GM18502 (cell line): ENCODE data around the gene DUSP18.
"Not testable (repeated sequence)": the region's sequence is repeated elsewhere in the genome, so short reads cannot be mapped to it uniquely, and the experiment has no call there.

Source experiments
- ATAC-seq: cut with Tn5 transposase; IDR thresholded peaks from one replicate; pipeline ENCODE4 v1.9.1; 2021; ENCODE audit warnings: mild to moderate bottlenecking; ENCODE audit not compliant: unreplicated experiment, poor library complexity

DUSP18 gene

DNA sequence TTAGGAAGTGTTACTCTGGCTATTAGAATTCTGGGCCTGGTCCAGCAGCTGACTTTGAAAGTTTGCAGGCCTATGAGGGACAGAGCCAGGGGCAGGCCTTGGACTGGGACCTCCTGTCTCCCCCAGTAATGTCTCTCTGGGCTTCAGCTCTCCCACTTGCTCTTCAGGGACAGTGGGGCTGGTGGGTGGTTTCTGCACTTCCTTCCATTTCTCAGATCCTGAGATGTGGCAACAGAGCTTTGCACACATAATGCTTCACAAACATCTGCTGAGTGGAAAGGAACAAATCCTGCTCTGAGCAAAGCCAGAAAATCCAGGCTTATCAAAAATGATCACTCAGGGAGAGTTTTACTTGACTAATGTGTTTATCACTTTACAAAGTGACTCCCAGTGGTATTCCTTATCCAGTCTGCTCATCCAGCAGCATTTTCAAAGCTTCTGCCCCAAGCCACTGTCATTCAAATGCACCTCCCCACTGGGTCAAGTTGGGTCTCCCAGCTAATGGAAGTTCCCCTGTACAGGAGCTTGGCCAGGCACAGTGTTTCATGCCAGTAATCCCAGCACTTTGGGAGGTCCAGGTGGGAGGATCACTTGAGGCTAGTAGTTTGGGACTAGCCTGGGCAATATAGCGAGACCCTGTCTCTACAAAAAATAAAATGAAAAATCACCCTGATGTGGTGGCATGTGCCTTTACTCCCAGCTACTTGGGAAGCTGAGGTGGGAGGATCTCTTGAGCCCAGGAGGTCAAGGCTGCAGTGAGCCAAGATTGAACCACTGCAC, 13.5 kb upstream of the DUSP18 start:
- no peak for ATAC-seq

DNA sequence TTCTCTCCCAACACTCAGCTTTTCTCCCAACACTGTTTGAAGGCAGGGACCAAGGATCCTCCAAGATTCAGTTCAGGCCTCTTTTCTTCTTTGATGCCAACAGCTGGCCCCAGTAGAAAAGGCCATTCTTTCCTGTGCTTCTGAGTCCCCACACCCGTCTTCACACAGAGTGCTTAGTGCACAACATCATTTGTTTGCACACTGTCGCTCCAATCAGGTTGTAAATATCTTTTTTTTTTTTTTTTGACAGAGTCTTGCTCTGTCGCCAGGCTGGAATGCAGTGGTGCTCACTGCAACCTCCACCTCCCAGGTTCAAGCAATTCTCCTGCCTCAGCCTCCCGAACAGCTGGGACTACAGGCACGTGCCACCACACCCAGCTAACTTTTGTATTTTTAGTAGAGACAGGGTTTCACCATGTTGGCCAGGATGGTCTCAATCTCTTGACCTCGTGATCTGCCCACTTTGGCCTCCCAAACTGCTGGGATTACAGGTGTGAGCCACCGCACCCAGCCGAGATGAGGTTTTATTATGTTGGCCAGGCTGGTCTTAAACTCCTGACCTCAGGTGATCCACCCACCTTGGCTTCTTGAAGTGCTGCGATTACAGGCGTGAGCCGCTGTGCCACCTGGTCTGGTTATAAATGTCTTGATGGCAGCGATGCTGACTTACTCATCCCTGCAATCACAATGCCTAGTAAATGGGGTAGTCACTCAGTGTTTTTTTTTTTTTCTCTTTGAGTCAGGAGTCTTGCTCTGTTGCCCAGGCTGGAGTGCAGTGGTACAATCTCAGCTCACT, 12.4 kb upstream of the DUSP18 start:
- not testable (repeated sequence) for ATAC-seq

DNA sequence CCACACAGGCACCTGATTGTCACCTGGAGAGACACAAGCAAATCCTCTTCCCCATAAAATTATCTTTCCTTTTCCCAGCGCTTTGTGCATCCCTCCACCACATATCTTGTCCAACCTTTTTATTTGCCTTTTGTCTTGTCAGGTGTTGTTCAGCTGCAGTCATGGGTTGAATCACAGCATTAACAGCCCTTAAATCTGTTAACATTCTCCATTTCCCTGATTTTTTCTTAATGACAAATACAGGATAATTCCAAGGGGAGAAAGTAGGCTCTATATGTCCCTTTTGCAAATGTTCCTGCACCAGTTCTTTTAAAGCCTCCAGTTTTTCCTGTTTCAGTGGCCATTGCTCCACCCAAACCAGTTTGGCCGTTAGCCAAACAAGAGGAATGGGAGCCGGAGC, 8.9 kb upstream of the DUSP18 start:
- not testable (repeated sequence) for ATAC-seq

DNA sequence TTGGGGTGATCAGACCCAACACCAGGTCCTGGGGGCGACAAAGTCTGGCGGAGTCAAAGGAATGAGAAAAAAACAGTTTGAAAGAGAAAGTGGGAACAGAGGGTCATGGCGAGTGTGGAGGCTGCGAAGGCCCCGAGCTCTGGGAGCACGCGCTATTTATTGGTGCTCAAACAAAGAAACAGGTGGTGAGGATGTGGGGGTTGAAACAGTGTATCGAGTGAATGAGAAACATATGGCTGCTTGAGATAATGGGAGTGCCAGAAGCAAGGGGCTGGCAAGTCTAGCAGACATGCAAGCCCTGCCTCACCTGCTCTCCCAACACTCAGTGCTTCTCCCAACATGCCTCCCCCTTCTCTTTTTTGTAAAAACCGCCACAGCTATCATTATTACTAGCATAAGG, 7.8 kb upstream of the DUSP18 start:
- no peak for ATAC-seq

DNA sequence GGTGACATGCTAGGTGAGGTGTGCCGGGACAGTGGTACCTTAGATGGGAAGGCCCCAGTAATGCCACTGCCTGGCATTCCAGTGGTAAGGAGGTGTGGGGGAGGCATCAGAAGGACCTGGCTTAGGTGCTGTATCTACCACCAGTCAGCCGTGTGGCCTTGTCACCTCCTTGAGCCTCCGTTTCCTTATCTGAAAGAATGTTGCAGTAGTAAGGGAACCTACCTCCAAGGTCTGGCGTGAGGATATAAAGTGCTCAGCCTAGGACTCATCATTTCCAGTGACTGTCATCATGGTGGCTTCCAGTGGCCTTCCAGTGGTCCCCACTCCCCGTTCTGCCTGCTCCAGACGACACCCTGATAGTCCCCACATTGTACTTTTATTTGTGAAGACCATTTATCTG, 6.8 kb upstream of the DUSP18 start:
- ATAC-seq, result no peak

DNA sequence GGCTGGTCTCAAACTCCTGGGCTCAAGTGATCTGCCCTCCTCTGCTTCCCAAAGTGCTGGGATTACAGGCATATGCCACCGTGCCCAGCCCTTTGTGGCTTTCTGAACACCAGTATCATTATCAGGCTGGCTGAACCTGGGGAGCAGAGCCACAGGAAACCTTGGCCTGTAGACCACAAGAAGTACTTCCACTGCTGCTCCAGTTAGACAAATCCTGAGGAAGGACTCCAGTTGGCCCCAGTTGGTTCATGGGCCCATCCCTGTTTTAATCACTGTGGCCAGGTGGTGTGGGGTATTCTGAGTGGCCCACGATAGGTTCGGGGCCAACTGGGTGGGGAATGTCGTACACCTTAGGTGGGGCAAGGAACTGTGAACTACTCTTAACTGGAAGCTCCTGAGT, 5.5 kb upstream of the DUSP18 start:
- no peak for ATAC-seq

DNA sequence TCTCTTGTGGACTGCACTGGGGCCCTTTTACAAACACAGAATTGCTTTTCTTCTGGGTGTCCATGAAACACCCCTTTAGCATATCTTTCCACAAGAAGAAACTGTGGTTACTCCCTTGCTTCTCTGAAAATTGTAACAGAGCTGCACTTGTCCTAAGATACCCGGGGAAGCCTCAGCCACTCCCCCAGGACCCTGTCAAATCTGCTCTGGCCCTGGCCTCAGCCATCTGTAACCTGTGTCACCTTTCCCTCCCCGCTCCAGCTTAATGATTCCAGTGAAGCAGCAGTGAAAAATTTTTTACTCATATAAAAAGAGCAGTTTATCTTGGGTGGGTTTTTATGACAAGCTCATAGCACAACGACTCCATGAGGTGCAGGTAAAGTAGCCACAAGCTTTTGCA, 3.4 kb upstream of the DUSP18 start:
- no peak for ATAC-seq

DNA sequence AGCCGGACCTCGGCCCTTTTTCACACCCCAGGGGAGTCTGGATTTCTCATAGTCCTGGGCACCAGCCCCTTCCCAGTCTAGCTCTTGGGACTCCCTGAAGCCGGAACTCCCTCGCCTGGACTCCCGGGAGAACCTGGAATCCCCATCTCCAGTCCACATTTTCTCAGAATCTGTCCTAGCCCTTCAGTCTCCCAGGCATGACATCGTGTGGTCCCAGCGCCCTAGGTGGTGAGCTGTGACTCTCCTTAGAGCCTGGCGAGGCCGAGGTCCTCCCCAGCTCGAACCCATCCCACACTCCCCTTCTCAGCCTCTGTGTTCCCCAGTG, 673 bp upstream of the DUSP18 start:
- no peak for ATAC-seq

DNA sequence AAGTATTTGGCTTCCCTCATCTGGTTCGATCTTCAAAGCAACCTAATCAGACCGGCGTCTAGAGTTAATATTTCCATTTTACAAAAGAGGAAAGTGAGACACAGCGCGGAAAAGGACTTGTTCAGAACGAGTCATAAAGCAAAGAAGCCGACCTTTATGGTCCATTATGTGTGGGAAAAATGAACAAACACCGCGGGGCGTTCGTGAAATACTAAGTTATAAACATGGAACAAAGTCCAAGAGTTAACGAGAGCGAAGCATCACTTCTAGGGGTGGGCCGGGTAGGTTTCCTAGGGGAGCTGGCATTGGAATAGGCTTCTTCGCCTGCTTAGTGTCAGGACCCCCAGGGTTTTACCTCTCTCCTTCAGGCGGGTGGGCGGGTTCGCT, 575 bp downstream of the DUSP18 start:
- no peak for ATAC-seq

DNA sequence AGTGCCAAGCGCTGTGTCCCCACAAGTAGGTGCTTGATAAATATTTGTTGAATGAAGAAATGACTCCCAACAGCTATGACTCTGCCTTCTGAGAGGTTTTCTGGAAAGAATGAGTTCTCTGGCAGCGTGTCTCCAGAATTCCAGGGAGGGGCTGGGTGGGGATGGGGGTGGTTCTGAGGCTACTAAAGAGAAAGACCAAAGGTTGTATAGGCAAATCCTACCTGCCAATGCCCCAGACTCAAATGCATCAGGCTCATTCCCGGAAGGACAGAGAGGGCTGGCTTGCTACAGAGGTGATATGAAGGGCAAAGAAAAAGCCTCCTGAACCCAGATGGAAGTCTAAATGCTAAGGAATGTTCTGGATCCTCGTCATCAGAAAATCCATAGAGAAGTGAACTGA, 1.9 kb downstream of the DUSP18 start:
- no peak for ATAC-seq

DNA sequence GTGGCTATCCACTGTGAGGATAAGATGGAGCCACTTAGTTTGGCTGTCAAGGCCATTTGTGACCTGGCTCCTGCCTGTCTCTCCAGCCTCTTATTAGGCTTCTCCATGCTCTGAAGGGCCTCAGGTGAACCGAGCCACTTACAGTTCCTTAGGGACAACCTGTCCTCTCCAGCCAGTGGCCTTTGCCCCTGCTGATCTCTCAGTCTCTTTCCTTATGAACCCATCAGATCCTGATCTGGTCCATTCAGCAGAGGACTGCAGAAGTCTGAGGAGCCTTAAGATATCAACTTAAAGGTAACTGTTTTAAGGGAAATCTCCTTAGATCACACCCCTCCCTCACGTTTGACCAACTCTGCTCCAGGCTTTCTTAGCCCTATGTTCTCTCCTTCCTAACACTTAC, 2.4 kb downstream of the DUSP18 start:
- no peak for ATAC-seq

DNA sequence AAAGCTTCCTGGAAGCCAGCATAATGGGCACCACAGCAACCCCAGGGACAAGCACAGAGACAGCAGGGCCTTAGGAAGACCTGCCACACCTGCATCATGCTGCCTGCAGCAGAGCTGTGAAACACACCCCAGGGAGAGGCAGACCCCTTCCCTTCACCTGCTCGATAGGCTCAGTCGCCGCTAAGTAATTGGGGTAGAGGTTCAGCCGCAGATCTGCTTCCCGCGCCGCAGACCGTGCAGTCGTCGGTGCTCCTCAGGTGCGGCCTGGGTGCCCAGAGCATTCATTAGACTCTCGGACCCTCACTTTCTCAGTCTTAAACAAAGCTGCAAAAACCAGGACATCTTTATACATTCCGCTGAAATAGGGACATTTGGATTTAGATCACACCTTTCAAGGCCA, 2.9 kb downstream of the DUSP18 start:
- ATAC-seq, result no peak

DNA sequence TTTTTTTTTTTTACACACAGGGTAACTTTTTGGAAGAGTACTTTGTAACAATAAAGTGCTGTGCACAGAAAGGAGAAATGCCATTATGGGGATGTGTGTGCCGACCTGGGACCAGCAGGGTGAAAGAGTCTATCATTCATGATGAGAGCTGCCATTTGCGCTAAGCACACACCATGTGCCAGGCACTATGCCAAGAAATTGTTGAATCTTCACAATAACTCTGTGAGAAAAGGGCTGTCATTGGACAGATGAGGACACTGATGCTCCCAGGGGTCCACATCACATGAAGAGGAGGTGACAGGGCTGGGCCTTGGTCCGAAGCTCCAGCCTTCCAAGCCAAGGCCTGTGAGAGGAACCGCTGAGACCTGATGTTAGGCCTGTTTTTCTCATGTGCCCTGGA, 5.6 kb downstream of the DUSP18 start:
- ATAC-seq, result no peak

DNA sequence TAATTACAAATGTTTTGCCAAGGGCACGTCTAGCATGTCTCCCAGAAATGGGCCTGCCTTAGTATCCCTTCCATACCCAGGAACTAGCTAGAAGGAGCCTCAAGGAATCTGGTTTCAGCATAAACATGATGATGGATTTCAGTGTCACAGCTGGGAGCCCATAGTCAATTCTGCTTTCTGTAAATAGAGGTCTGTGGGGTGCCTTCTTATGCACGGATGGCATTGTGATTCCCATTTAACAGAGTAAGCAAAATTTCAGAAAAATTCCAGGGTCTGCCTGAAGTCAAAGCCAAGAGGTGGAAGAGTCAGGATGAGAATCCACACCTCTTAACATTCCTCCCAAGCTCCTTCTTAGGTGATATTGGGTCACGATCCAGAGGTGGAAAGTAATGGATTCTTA, 12.1 kb downstream of the DUSP18 start:
- ATAC-seq, result no peak

DNA sequence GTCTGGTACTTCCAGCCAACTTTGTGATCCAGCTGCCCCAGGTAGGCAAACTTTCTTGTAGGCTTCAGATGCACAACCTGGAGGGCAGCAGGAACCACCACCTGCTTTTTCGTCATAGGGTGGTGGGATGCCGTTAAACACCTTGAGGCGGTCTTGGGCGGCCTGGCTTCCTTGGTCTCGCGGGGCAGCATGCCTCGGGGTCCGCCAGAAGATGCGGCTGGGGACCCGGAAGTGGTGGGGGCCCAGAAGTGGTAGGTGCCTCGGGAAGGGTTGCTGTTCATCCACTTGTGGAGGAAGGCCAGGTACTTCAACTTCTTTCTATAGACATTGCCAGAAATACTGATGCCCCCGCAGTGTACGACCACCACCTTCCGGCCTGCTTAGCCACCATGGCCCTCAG, 13.3 kb downstream of the DUSP18 start:
- ATAC-seq, result no peak

DNA sequence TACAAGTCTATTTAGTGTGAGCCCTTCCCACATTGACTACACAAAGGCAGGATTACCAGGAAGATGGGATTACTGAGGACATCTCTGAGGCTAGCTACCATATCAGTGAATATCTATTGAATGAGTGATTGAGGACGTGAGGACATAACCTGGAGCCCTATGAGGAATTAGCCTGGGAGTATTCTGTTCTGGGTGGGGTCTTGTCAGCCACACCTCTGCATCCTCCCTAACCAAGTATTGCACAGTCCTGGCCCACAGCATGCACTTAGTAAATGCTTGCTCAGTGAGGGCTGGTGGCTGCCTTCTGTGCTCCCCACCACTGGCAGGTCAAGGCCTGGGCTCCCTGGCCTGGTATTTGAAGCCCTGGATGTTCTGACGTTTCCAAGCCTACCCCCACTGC, 14.8 kb downstream of the DUSP18 start:
- no peak for ATAC-seq

DNA sequence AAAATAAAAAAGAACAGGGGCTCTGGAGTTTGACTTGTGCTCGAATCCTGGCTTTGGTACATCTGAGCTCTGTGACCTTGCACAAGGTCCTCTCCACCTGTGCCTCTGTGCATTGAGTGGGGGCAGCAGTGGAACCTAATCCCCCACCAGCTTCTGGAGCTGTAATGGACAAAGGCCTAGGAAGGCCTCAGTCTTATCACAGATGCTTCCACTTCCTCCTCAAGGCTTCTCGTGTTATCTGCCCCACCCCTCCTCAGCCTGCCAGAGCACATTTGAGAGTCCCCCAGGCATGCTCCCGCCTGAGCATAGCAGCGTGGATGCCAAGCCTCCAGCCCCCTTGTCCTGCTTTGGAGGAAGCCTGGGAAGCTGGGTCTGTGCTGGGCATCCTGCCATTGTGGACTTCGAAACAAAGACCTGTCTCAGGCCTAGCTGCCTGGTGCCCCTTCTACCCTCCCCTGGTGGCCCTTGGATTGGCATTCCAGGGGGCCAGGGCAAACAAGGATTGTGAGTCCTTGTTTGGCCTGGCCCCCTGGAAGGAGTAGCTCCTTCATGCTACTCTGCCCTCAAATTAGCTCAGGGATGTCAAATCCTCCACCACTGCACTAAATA, 17.1 kb downstream of the DUSP18 start:
- ATAC-seq, result no peak

DNA sequence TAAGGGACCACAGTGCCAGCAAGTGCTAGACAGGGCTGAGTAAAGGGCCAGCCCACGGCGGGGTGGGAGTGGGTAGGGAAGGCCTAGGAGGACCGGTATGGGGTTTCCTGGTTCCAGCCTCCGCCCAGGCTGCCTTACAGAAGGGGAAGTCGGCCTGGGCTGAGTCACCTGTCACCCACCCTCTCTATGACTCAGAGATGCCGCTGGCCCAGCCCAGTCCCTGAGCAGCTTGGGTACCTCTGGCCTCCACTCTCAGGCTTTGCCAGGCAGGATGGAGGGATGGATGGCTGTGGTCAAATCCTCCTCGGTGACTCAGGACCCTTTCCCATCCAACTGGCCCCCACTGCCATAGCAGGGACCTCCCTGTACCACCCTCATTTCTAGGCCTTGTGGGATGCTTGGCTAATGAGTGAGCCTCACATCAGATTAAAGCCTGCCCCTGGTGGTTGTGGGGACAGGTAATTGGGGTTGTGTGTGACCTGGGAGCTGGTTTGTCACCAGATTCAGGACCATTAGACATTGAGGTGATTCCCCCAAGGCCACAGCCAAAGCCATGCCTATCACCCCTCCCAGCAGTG, 18.2 kb downstream of the DUSP18 start:
- ATAC-seq, result peak; percentile 78

DNA sequence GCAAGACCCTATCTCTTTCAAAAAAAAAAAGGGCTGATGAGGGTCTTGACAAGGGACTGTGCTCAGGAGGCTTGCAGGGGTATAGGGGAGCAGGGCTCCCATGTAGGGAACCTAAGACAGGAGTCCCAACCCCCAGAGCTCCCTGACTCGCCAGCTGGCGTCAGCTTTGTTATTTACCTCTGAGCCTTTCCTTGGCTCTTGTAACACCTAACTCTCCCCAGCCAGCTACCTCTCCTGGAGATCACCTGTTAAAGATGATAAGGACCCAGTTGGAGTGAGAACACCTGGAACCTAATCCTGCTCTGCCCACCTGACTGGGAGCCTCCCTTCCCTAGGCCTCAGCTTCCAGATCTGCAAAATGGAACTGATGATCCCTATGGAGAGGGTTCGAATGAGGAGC, 18.9 kb downstream of the DUSP18 start:
- no peak for ATAC-seq

DNA sequence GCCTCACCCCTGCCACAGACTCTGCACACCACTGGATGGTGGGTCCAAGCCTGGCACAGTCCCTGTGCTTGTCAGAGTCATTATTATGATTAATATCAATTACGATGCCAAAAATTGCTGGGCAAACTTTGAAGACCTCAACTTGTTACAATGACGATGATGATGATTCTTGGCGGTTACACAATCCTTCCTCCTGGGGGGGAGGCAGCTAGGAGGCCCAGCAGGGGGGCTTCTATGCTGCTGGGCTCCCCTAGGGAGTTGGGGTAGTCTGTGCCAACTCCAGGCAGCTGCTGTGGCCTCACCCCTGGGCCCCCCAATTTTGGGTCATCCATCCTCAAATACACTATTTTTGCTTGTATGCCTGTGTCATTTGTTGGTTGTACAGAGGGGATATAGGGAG, 20.1 kb downstream of the DUSP18 start:
- ATAC-seq, result no peak

DNA sequence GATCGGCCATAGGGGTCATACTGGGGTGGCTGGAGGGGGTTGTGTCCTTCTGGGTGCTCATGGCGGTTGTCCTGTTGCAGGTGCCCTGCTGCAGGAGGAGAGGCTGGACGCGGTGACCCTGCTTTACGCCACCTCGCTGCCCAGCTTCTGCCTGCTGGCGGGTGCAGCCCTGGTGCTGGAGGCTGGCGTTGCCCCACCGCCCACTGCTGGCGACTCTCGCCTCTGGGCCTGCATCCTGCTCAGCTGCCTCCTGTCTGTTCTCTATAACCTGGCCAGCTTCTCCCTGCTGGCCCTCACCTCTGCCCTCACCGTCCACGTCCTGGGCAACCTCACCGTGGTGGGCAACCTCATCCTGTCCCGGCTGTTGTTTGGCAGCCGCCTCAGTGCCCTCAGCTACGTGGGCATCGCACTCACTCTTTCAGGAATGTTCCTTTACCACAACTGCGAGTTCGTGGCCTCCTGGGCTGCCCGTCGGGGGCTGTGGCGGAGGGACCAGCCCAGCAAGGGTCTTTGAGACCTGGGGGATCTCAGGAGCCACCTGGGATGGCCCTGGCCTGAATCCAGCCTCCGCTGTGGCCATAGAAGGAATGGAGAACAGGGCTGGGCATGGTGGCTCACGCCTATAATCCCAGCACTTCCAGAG, 21.0 kb downstream of the DUSP18 start:
- no peak for ATAC-seq
